ENCODE measurements around the gene RASIP1.
A peak's percentile ranks its signal among the peaks of the same experiment; 100 is the strongest.

RASIP1 gene

GRCh38 chr19:48756212-48756611 lies 15.8 kb upstream of the RASIP1 start:
- no peak for DNase-seq (ENCODE audit: low read depth in 2 of 2)

GRCh38 chr19:48755787-48756186 lies 15.4 kb upstream of the RASIP1 start:
- no peak for DNase-seq (ENCODE audit: low read depth in 2 of 2)

GRCh38 chr19:48755084-48755641 lies 14.8 kb upstream of the RASIP1 start, which contains the start of gene FGF21:
TSS of gene FGF21 (plus strand) at chr19:48755524. CDS start at chr19:48756237, 713 bp downstream.
- no peak for DNase-seq (ENCODE audit: low read depth in 2 of 2)

GRCh38 chr19:48752496-48753365 lies 12.3 kb upstream of the RASIP1 start, which contains the start of gene FUT1:
TSS of gene FUT1 (minus strand) at chr19:48752641. CDS start at chr19:48751281, 1,360 bp downstream.
- no peak for DNase-seq (ENCODE audit: low read depth in 2 of 2)

GRCh38 chr19:48751845-48752495 lies 11.6 kb upstream of the RASIP1 start:
- DNase-seq (ENCODE audit: low read depth in 2 of 2) = no peak

GRCh38 chr19:48750771-48751504 lies 10.5 kb upstream of the RASIP1 start:
- no peak for DNase-seq (ENCODE audit: low read depth in 2 of 2)

GRCh38 chr19:48750351-48750750 lies 9.9 kb upstream of the RASIP1 start:
- no peak for DNase-seq (ENCODE audit: low read depth in 2 of 2)

- DNase-seq (ENCODE audit: low read depth in 2 of 2) = no peak
These were observed 9.3 kb upstream of the RASIP1 start for GRCh38 chr19:48749571-48750198.

- DNase-seq (ENCODE audit: low read depth in 2 of 2) = no peak
These were observed 6.5 kb upstream of the RASIP1 start, which contains the start of gene IZUMO1 for GRCh38 chr19:48746738-48747575. TSS of gene IZUMO1 (minus strand) at chr19:48746909. CDS start at chr19:48745859, 1,050 bp downstream.

GRCh38 chr19:48746110-48746509 lies 5.7 kb upstream of the RASIP1 start:
- DNase-seq (ENCODE audit: low read depth in 2 of 2) = no peak

- DNase-seq (ENCODE audit: low read depth in 2 of 2) = peak in 1 of 2 donors; percentile 24
These were observed 5.0 kb upstream of the RASIP1 start for GRCh38 chr19:48745208-48745995.

GRCh38 chr19:48742096-48742495 lies 1.7 kb upstream of the RASIP1 start:
- DNase-seq (ENCODE audit: low read depth in 2 of 2) = no peak

- DNase-seq (ENCODE audit: low read depth in 2 of 2) = no peak
These were observed 954 bp upstream of the RASIP1 start for GRCh38 chr19:48741129-48741999.

- no peak for DNase-seq (ENCODE audit: low read depth in 2 of 2)
These were observed 826 bp downstream of the RASIP1 start for GRCh38 chr19:48739404-48740163.

GRCh38 chr19:48738557-48739403 lies 1.6 kb downstream of the RASIP1 start:
- peak; percentile 72 to 75 for DNase-seq (ENCODE audit: low read depth in 2 of 2)

- DNase-seq (ENCODE audit: low read depth in 2 of 2) = no peak
These were observed 2.9 kb downstream of the RASIP1 start for GRCh38 chr19:48737360-48737998.

Data from stimulated activated CD8-positive, alpha-beta memory T cell treated with anti-CD3 and anti-CD28 coated beads, Interleukin-15, amount 100 ng/mL, for 4 hours (primary cell).